GM11168 (cell line): ENCODE measurements around the gene SNRPB2.

ENCODE experiments used
- in situ Hi-C: fragments of 300-500 bp; cut with MboI; formaldehyde crosslinking; loops from one replicate; pipeline ENCODE4 v1.12.0; 2022; ENCODE audit warnings: low sequenced_read_pairs; ENCODE audit not compliant: unreplicated experiment

SNRPB2 gene

DNA sequence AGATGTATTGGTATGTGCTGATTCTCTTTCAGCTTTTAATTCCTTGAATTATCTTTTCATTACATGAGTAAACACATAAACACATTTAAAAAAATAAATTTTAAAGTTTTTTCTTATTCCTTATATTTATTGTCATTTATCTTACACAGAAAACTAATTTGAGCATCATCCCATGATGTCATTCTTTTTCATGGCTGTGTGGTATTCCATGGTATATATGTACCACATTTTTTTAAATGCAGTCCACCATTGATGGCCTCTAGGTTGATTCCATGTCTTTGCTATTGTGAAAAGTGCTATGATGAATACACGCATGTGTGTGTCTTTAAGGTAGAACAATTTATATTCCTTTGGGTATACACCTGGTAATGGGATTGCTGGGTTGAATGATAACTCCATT lies 51.7 kb downstream of the SNRPB2 start:
- in situ Hi-C loops, result no loop called here

DNA sequence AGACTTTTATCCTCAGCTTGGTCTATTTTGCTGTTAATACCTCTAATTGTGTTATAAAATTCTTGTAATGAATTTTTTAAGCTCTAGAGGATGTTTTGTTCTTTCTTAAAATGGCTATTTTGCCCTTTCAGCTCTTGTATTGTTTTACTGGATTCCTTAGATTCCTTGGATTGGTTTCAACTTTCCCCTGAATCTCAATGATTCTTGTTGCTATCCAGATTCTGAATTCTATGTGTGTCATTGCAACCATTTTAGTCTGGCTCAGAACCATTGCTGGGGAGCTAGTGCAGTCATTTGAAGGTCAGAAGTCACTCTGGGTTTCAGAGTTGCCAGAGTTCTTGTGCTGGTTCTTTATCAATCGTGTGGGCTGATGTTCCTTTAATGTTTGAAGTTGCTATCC lies 55.4 kb downstream of the SNRPB2 start:
- in situ Hi-C loops, result no loop called here
